PC-9 (cell line): Measurements from ENCODE around the gene DNM3.

Experiments
- EZH2 ChIP-seq: fragments of 200-600 bp; sonication (generic); IDR thresholded peaks from 2 replicates; pipeline ENCODE4 v1.8.0; 2017; ENCODE audit warnings: antibody characterized with exemption, low read depth
- TF ChIP-seq, protein P1 (sequence below): fragments of 200-600 bp; sonication (generic); conservative IDR thresholded peaks from 2 replicates; pipeline ENCODE4 v1.6.1; 2017; ENCODE audit warnings: mixed run types, antibody characterized with exemption, mild to moderate bottlenecking, moderate library complexity

DNA sequence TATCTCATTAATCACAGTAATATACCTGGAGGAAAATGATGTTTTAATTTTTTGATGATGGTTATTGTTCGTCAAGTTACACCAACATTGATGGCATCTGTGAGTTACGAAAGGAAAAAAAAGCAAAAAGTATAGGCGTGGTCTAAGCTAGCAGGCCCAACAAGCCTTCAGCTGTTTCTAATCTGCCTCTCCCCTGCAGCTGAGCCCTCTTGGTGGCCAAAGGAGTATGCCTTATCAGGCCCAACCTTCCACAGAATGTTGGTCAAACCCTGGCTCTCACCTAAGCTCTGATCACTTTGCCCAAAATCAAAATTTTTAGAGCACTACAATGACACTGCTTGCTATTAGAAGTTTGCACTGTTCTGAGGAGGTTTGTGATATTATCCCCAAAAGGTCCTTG lies 584.0 kb downstream of the DNM3 start:
- TF ChIP-seq, protein P1, sequence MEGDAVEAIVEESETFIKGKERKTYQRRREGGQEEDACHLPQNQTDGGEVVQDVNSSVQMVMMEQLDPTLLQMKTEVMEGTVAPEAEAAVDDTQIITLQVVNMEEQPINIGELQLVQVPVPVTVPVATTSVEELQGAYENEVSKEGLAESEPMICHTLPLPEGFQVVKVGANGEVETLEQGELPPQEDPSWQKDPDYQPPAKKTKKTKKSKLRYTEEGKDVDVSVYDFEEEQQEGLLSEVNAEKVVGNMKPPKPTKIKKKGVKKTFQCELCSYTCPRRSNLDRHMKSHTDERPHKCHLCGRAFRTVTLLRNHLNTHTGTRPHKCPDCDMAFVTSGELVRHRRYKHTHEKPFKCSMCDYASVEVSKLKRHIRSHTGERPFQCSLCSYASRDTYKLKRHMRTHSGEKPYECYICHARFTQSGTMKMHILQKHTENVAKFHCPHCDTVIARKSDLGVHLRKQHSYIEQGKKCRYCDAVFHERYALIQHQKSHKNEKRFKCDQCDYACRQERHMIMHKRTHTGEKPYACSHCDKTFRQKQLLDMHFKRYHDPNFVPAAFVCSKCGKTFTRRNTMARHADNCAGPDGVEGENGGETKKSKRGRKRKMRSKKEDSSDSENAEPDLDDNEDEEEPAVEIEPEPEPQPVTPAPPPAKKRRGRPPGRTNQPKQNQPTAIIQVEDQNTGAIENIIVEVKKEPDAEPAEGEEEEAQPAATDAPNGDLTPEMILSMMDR: no peak
- TF ChIP-seq EZH2: no peak
